H1 (cell line): Measurements from ENCODE around the gene RHEX. TPM values are rescaled to one million over a fixed set of nuclear protein-coding genes. Genes with fewer than 3 reads are reported as not detected.

Experiments used
- CTCF ChIA-PET: fragments of 300-600 bp; sonication (Branson Sonifier 250); formaldehyde crosslinking; loops from one replicate; lab custom pipeline; 2021; ENCODE audit not compliant: partially characterized antibody; lab: Charles Lee
- POLR2A ChIA-PET: fragments of 300-600 bp; sonication (Branson Sonifier 250); formaldehyde crosslinking; loops from one replicate; lab custom pipeline; 2021; ENCODE audit warnings: inconsistent platforms; ENCODE audit not compliant: partially characterized antibody; lab: Charles Lee
- DNase-seq, 2 experiments: peaks; one replicate each; pipeline versions ENCODE4 v3.0.0 to v3.0.0-alpha.2; 2010 to 2022; ENCODE audit warnings: low spot score in 2 of 2, low read depth in 1 of 2, mixed read lengths in 1 of 2
- FAIRE-seq: peaks from 2 replicates; lab custom pipeline; 2011; peaks lifted over from hg19 to GRCh38; lab: Jason Lieb, UNC
- H2AFZ ChIP-seq: 2 replicates; pipeline ENCODE4 v1.8.1; 2012; ENCODE audit warnings: low read length, inconsistent platforms
- H2AK5ac ChIP-seq: 2 replicates; pipeline ENCODE4 v1.6.1; 2013; ENCODE audit warnings: low read depth, low read length
- H2BK120ac ChIP-seq: replicated peaks from 2 replicates; pipeline ENCODE3; 2013; ENCODE audit warnings: low read depth, low read length, inconsistent platforms
- H2BK12ac ChIP-seq: 2 replicates; pipeline ENCODE4 v1.6.1; 2013; ENCODE audit warnings: low read depth, low read length
- H2BK15ac ChIP-seq: 2 replicates; pipeline ENCODE4 v1.6.1; 2013; ENCODE audit warnings: low read length
- H2BK20ac ChIP-seq: 2 replicates; pipeline ENCODE4 v1.6.1; 2013; ENCODE audit warnings: low read length
- H2BK5ac ChIP-seq: 2 replicates; pipeline ENCODE4 v1.6.1; 2013; ENCODE audit warnings: low read depth, low read length
- H3K14ac ChIP-seq: 2 replicates; pipeline ENCODE4 v1.6.1; 2013; ENCODE audit warnings: inconsistent platforms; ENCODE audit not compliant: insufficient read length
- H3K18ac ChIP-seq: 2 replicates; pipeline ENCODE4 v1.6.1; 2013; ENCODE audit warnings: low read length; ENCODE audit errors: extremely low read depth
- H3K23ac ChIP-seq: 2 replicates; pipeline ENCODE4 v1.6.1; 2013; ENCODE audit warnings: inconsistent platforms; ENCODE audit not compliant: insufficient read length
- H3K23me2 ChIP-seq: 2 replicates; pipeline ENCODE4 v1.6.1; 2013; ENCODE audit warnings: low read depth, low read length
- H3K27ac ChIP-seq: 2 replicates; pipeline ENCODE4 v1.6.1; 2011; ENCODE audit warnings: low read depth, low read length, inconsistent platforms
- H3K27me3 ChIP-seq, 4 experiments: replicated peaks in 1 of 4; 1 replicate in 1 of 4; 2 replicates in 3 of 4; pipeline versions ENCODE4 v1.6.1 to v1.8.1; 2011 to 2013; ENCODE audit warnings: low read length in 3 of 4, mild to moderate bottlenecking in 3 of 4, inconsistent platforms in 2 of 4, mixed read lengths in 2 of 4, moderate library complexity in 1 of 4; ENCODE audit not compliant: control insufficient read depth in 3 of 4, insufficient read depth in 3 of 4; ENCODE audit errors: extremely low read depth in 1 of 4
- H3K36me3 ChIP-seq, 4 experiments: 2 replicates each; pipeline versions ENCODE4 v1.6.1 to v1.8.1; 2011 to 2013; ENCODE audit warnings: mild to moderate bottlenecking in 4 of 4, low read length in 3 of 4, moderate library complexity in 2 of 4, control low read depth in 1 of 4, inconsistent platforms in 1 of 4; ENCODE audit not compliant: insufficient read depth in 4 of 4, control insufficient read depth in 2 of 4
- H3K4ac ChIP-seq: replicated peaks from 2 replicates; pipeline ENCODE3; 2013; ENCODE audit warnings: low read length, low read depth, mixed read lengths, inconsistent platforms; ENCODE audit not compliant: insufficient read length
- H3K4me1 ChIP-seq, 4 experiments: replicated peaks in 1 of 4; 1 replicate in 1 of 4; 2 replicates in 3 of 4; pipeline versions ENCODE4 v1.6.1 to v1.8.1; 2011 to 2013; ENCODE audit warnings: low read length in 3 of 4, inconsistent platforms in 2 of 4, mixed read lengths in 1 of 4; ENCODE audit not compliant: insufficient read depth in 4 of 4, control insufficient read depth in 3 of 4
- H3K4me2 ChIP-seq, 2 experiments: 2 replicates each; pipeline versions ENCODE4 v1.6.1 to v1.8.1; 2011 to 2013; ENCODE audit warnings: low read depth in 2 of 2, low read length in 2 of 2, control low read depth in 1 of 2, inconsistent platforms in 1 of 2, mild to moderate bottlenecking in 1 of 2; ENCODE audit not compliant: insufficient read depth in 1 of 2
- H3K4me3 ChIP-seq, 4 experiments: fragments of 200-600, 300-600 bp in 1 of 4; sonication (generic), shearing (Covaris generic), sonication (Bioruptor Twin) in 1 of 4; 2 replicates each; pipeline versions ENCODE4 v1.5.1 to v1.8.1; 2011 to 2016; ENCODE audit warnings: low read length in 4 of 4, low read depth in 3 of 4, control low read depth in 2 of 4, inconsistent platforms in 2 of 4, mild to moderate bottlenecking in 2 of 4, mixed read lengths in 1 of 4, moderate library complexity in 1 of 4; ENCODE audit not compliant: insufficient read depth in 2 of 4; ENCODE audit errors: extremely low read depth in 1 of 4
- H3K56ac ChIP-seq: replicated peaks from 2 replicates; pipeline ENCODE3; 2013; ENCODE audit warnings: low read depth, mild to moderate bottlenecking, mixed read lengths, low read length, inconsistent platforms; ENCODE audit not compliant: insufficient read length
- H3K79me1 ChIP-seq: 2 replicates; pipeline ENCODE4 v1.6.1; 2013; ENCODE audit warnings: low read depth, low read length, control low read depth
- H3K79me2 ChIP-seq, 2 experiments: 2 replicates each; pipeline versions ENCODE4 v1.6.1 to v1.8.1; 2012 to 2013; ENCODE audit warnings: low read length in 2 of 2, mild to moderate bottlenecking in 2 of 2, inconsistent platforms in 1 of 2; ENCODE audit not compliant: insufficient read depth in 2 of 2, control insufficient read depth in 1 of 2
- H3K9ac ChIP-seq, 4 experiments: replicated peaks in 1 of 4; 1 replicate in 1 of 4; 2 replicates in 3 of 4; pipeline versions ENCODE4 v1.6.1 to v1.8.1; 2011 to 2013; ENCODE audit warnings: low read depth in 3 of 4, low read length in 3 of 4, control low read depth in 2 of 4, mild to moderate bottlenecking in 2 of 4, moderate library complexity in 2 of 4, inconsistent platforms in 1 of 4; ENCODE audit errors: extremely low read depth in 1 of 4
- H3K9me3 ChIP-seq, 2 experiments: 2 replicates each; pipeline versions ENCODE4 v1.6.1 to v1.8.1; 2012 to 2013; ENCODE audit warnings: mild to moderate bottlenecking in 2 of 2, moderate library complexity in 2 of 2, control low read depth in 1 of 2, inconsistent platforms in 1 of 2, low read depth in 1 of 2, low read length in 1 of 2, mixed read lengths in 1 of 2; ENCODE audit not compliant: insufficient read depth in 2 of 2
- H4K20me1 ChIP-seq, 2 experiments: replicated peaks in 1 of 2; 2 replicates each; pipeline versions ENCODE3 to v1.8.1; 2011 to 2013; ENCODE audit warnings: inconsistent platforms in 2 of 2, low read length in 2 of 2, mild to moderate bottlenecking in 1 of 2; ENCODE audit not compliant: insufficient read depth in 2 of 2, control insufficient read depth in 1 of 2
- H4K5ac ChIP-seq: 2 replicates; pipeline ENCODE4 v1.6.1; 2013; ENCODE audit warnings: low read length, low read depth, mixed read lengths, inconsistent platforms; ENCODE audit not compliant: insufficient read length
- H4K8ac ChIP-seq: 2 replicates; pipeline ENCODE4 v1.8.0; 2013; ENCODE audit warnings: mild to moderate bottlenecking, moderate library complexity, low read length, inconsistent platforms; ENCODE audit not compliant: insufficient read depth; ENCODE audit errors: extremely low read depth
- H4K91ac ChIP-seq: replicated peaks from 2 replicates; pipeline ENCODE3; 2013; ENCODE audit warnings: low read length, mixed read lengths, inconsistent platforms; ENCODE audit not compliant: insufficient read length
- BCL11A ChIP-seq, 2 experiments: IDR thresholded peaks; one replicate each; pipeline ENCODE4 v1.6.1; 2011; ENCODE audit warnings: low read depth in 2 of 2, low read length in 2 of 2, mild to moderate bottlenecking in 2 of 2
- CBX8 ChIP-seq: fragments of 300-800, 300-1000 bp; sonication (generic); IDR thresholded peaks from 2 replicates; pipeline ENCODE4 v1.7.1; 2016; ENCODE audit warnings: low read depth, low read length, borderline replicate concordance
- HDAC2 ChIP-seq, 2 experiments: fragments of 300-600 bp in 1 of 2; sonication (generic) in 1 of 2; IDR thresholded peaks; 2 replicates each; pipeline ENCODE4 v1.6.1; 2011 to 2012; ENCODE audit warnings: low read depth in 2 of 2, low read length in 2 of 2, mild to moderate bottlenecking in 2 of 2, moderate library complexity in 2 of 2, borderline replicate concordance in 1 of 2, inconsistent platforms in 1 of 2
- MAFK ChIP-seq: IDR thresholded peaks from 2 replicates; pipeline ENCODE4 v1.6.1; 2012; ENCODE audit warnings: low read depth, mild to moderate bottlenecking, improper control_type of control experiment, low read length
- PHF8 ChIP-seq: fragments of 200-600 bp; sonication (generic); conservative IDR thresholded peaks from 2 replicates; pipeline ENCODE4 v1.7.1; 2012; ENCODE audit warnings: low read depth, mild to moderate bottlenecking, inconsistent platforms, low read length, moderate library complexity
- TCF12 ChIP-seq: IDR thresholded peaks from 2 replicates; pipeline ENCODE4 v1.6.1; 2011; ENCODE audit warnings: low read depth, mild to moderate bottlenecking, low read length
- TEAD4 ChIP-seq: IDR thresholded peaks from 2 replicates; pipeline ENCODE4 v1.6.1; 2012; ENCODE audit warnings: low read depth, low read length, inconsistent platforms, mixed read lengths
- ZNF274 ChIP-seq: IDR thresholded peaks from 2 replicates; pipeline ENCODE4 v1.7.0; 2012; ENCODE audit warnings: low read length, borderline replicate concordance; ENCODE audit errors: extremely low read depth
- WGBS, 2 experiments: shearing (Covaris generic) in 1 of 2; methylation state at CpG; one replicate each; pipeline versions ENCODE4 v1.1.6 to v1.1.7; 2013 to 2015; ENCODE audit warnings: low lambda C conversion rate in 2 of 2, mixed read lengths in 2 of 2, inconsistent platforms in 1 of 2, low coverage in 1 of 2, missing lambda C conversion rate in 1 of 2; ENCODE audit not compliant: insufficient replicate concordance in 2 of 2, insufficient coverage in 1 of 2, insufficient read length in 1 of 2; ENCODE audit errors: extremely low coverage in 1 of 2, missing lambda C conversion rate in 1 of 2; 5-methylcytosine and 5-hydroxymethylcytosine counted together
- polyA plus RNA-seq, 7 experiments: library from polyadenylated mRNA; depleted of rRNA in 3 of 7; stranded (reverse) in 5 of 7; unstranded in 2 of 7; fragments of >200 nt in 5 of 7; fragments of 200-250 nt in 2 of 7; gene quantifications; 1 replicate in 5 of 7; 2 replicates in 1 of 7; 4 replicates in 1 of 7; pipeline versions ENCODE4 v1.2.1 to v1.2.3, GENCODE V29; 2011 to 2013; ENCODE audit warnings: missing spikeins in 2 of 7, mixed read lengths in 2 of 7
- total RNA-seq: library from RNA; stranded (reverse); fragmentation: NEBNext Ultra II Directional; extraction: Animal tissue kit (Norgen Biotek cat#: 25700); gene quantifications from 2 replicates; pipeline ENCODE4 v1.2.1, GENCODE V29; 2021

The RHEX gene
- total and polyA plus RNA-seq, 2 of the 8 experiments (the other 6 are each of a cell fraction or from before 2014, with no cell fraction given), result not detected

GRCh38 chr1:206037581-206037980, 15.4 kb upstream of the RHEX start:
- Histone ChIP-seq H4K5ac (no peak overlapping the region), H3K36me3 (no peaks in the 10 kb centered on the region), H3K56ac (no peak overlapping the region), H3K27me3 (no peaks in the 10 kb centered on the region), H2BK5ac (no peak overlapping the region), H3K18ac (no peak overlapping the region), H3K4ac (no peak overlapping the region), H3K14ac (no peak overlapping the region), H2BK120ac (no peak overlapping the region), H2AK5ac (no peak overlapping the region), H3K4me1 (peaks cover 2 to 9% (median 3%) of the 10 kb centered on the region in 4 experiments; a peak in 5 of 7 replicates), H2AFZ (no peak overlapping the region), H2BK12ac (no peak overlapping the region), H3K27ac (no peak overlapping the region), H3K4me2 (no peak overlapping the region), H2BK15ac (no peak overlapping the region), H2BK20ac (no peak overlapping the region), H3K23ac (no peak overlapping the region), H3K23me2 (no peaks in the 10 kb centered on the region), H4K8ac (no peak overlapping the region), H3K79me2 (no peaks in the 10 kb centered on the region), H3K9me3 (no peaks in the 10 kb centered on the region), H4K20me1 (no peaks in the 10 kb centered on the region), H3K4me3 (no peak overlapping the region), H3K9ac (no peak overlapping the region), H4K91ac (no peak overlapping the region), H3K79me1 (no peaks in the 10 kb centered on the region)
- WGBS, 2 experiments, result 91% methylated on average over 9 of the region's 9 CpGs; no CpG with 5 or more reads in 1 of the 2 experiments
- ChIA-PET CTCF (interaction anchor here (0.7 to 2.0 kb wide), 8 partner anchors 9 to 80 kb away, joined by 3 to 8 read pairs (median 4); partner anchors contain the start of gene AVPR1B), POLR2A (no interaction called here)
- no peak for FAIRE-seq
- DNase-seq, result peak in 1 of 2 experiments; percentile 22
- no peak for TF ChIP-seq BCL11A (IDR thresholded peaks at IDR 0.05; ENCODE audit: low read depth in 2 of 2, low read length in 2 of 2)
- no peak for TF ChIP-seq TCF12
- TF ChIP-seq PHF8, result no peak
- TF ChIP-seq HDAC2 (IDR thresholded peaks at IDR 0.05; ENCODE audit: borderline replicate concordance in 1 of 2, low read depth in 2 of 2, low read length in 2 of 2), result no peak
- no peak for TF ChIP-seq MAFK
- no peak for TF ChIP-seq CBX8
- TF ChIP-seq TEAD4, result no peak
- no peak for TF ChIP-seq ZNF274
